B cell (primary cell): Measurements from ENCODE around the gene USP50. TPM values are rescaled to one million over a fixed set of nuclear protein-coding genes. Genes with fewer than 3 reads are reported as not detected.

ENCODE experiments used
- ATAC-seq: fragments of 200-7000 bp; cut with Tn5 transposase; one replicate; pipeline ENCODE4 v1.10.0; 2021; ENCODE audit warnings: low read depth, mild to moderate bottlenecking, moderate number of reproducible peaks, moderate library complexity
- CTCF ChIA-PET: fragments of 350-600 bp; sonication (Branson Sonifier 250); formaldehyde crosslinking; loops from one replicate; lab custom pipeline; 2021; ENCODE audit warnings: antibody characterized with exemption, inconsistent platforms; lab: Charles Lee
- POLR2A ChIA-PET: fragments of 350-600 bp; sonication (Branson Sonifier 250); formaldehyde crosslinking; loops from one replicate; lab custom pipeline; 2021; ENCODE audit warnings: antibody characterized with exemption; lab: Charles Lee
- DNase-seq: peaks from one replicate; pipeline ENCODE4 v3.0.0; 2013
- H2AFZ ChIP-seq: 2 replicates; pipeline ENCODE4 v1.6.1; 2012; ENCODE audit warnings: mild to moderate bottlenecking, low read depth, low read length; ENCODE audit not compliant: insufficient read depth, poor library complexity, severe bottlenecking
- H3K27ac ChIP-seq, 2 donors: 1 replicate in 1 of 2; 2 replicates in 1 of 2; pipeline ENCODE4 v1.5.1; 2012 to 2013; ENCODE audit warnings: low read length in 2 of 2, mild to moderate bottlenecking in 2 of 2, moderate library complexity in 1 of 2
- H3K27me3 ChIP-seq, 4 experiments: fragments of 200-600 bp in 1 of 4; sonication (generic) in 1 of 4; replicated peaks in 1 of 4; 1 replicate in 2 of 4; 2 replicates in 2 of 4; pipeline versions ENCODE4 v1.6.1 to v1.7.0; 2013 to 2016; ENCODE audit warnings: low read length in 3 of 4, mild to moderate bottlenecking in 2 of 4, mixed read lengths in 1 of 4, moderate library complexity in 1 of 4; ENCODE audit not compliant: insufficient read depth in 4 of 4, control insufficient read depth in 3 of 4; ENCODE audit errors: control extremely low read depth in 1 of 4
- H3K36me3 ChIP-seq, 2 experiments: replicated peaks in 1 of 2; 1 replicate in 1 of 2; 2 replicates in 1 of 2; pipeline versions ENCODE4 v1.6.1 to v1.7.1; 2013; ENCODE audit warnings: low read length in 1 of 2; ENCODE audit not compliant: insufficient read depth in 2 of 2, control insufficient read depth in 1 of 2; ENCODE audit errors: control extremely low read depth in 1 of 2, extremely low read depth in 1 of 2
- H3K4me1 ChIP-seq, 2 donors: fragments of 200-600 bp in 1 of 2; sonication (generic) in 1 of 2; 1 replicate in 1 of 2; 2 replicates in 1 of 2; pipeline versions ENCODE4 v1.5.1 to v1.6.1; 2013 to 2017; ENCODE audit warnings: low read length in 2 of 2; ENCODE audit not compliant: control insufficient read depth in 2 of 2, insufficient read depth in 2 of 2
- H3K4me2 ChIP-seq: replicated peaks from 2 replicates; pipeline ENCODE3; 2012; ENCODE audit warnings: mild to moderate bottlenecking, low read depth, low read length; ENCODE audit not compliant: poor library complexity, severe bottlenecking
- H3K4me3 ChIP-seq, 5 experiments: fragments of 200-600 bp in 1 of 5; sonication (generic) in 1 of 5; 1 replicate in 3 of 5; 2 replicates in 2 of 5; pipeline versions ENCODE4 v1.5.1 to v1.7.0; 2011 to 2016; ENCODE audit warnings: low read length in 4 of 5, mild to moderate bottlenecking in 4 of 5, low read depth in 2 of 5, control low read depth in 1 of 5, moderate library complexity in 1 of 5; ENCODE audit not compliant: insufficient read depth in 1 of 5; ENCODE audit errors: control extremely low read depth in 1 of 5, extremely low read depth in 1 of 5
- H3K79me2 ChIP-seq: fragments of 200-600 bp; sonication (generic); one replicate; pipeline ENCODE4 v1.6.0; 2016; ENCODE audit warnings: low read length; ENCODE audit not compliant: control insufficient read depth, insufficient read depth
- H3K9ac ChIP-seq: fragments of 200-600 bp; sonication (generic); 2 replicates; pipeline ENCODE4 v1.6.1; 2017; ENCODE audit warnings: mild to moderate bottlenecking, low read length, moderate library complexity
- H3K9me3 ChIP-seq, 3 donors: one replicate each; pipeline versions ENCODE4 v1.6.1 to v1.7.1; 2013; ENCODE audit warnings: low read length in 2 of 3; ENCODE audit not compliant: control insufficient read depth in 2 of 3, insufficient read depth in 1 of 3; ENCODE audit errors: control extremely low read depth in 1 of 3
- H4K20me1 ChIP-seq: 2 replicates; pipeline ENCODE4 v1.6.0; 2012; ENCODE audit warnings: mild to moderate bottlenecking, low read length; ENCODE audit not compliant: insufficient read depth, control insufficient read depth, poor library complexity, severe bottlenecking
- H3K27ac Mint-ChIP-seq: one replicate; pipeline ENCODE4 v1.8.0; 2021; ENCODE audit warnings: mixed read lengths
- H3K27me3 Mint-ChIP-seq: one replicate; pipeline ENCODE4 v1.8.0; 2021; ENCODE audit warnings: mixed read lengths
- H3K4me1 Mint-ChIP-seq: one replicate; pipeline ENCODE4 v1.8.0; 2021; ENCODE audit warnings: mixed read lengths
- H3K4me3 Mint-ChIP-seq: one replicate; pipeline ENCODE4 v1.8.0; 2021; ENCODE audit warnings: mixed read lengths
- H3K9me3 Mint-ChIP-seq: one replicate; pipeline ENCODE4 v1.8.0; 2022; ENCODE audit warnings: mixed read lengths; ENCODE audit not compliant: insufficient read depth
- CTCF ChIP-seq: fragments of 200-600 bp; IDR thresholded peaks from one replicate; pipeline ENCODE4 v1.8.0; 2022; ENCODE audit warnings: antibody characterized with exemption, mild to moderate bottlenecking
- EZH2 ChIP-seq: IDR thresholded peaks from 2 replicates; pipeline ENCODE4 v1.6.1; 2012; ENCODE audit warnings: borderline replicate concordance, low read depth, mild to moderate bottlenecking, moderate library complexity, low read length; ENCODE audit not compliant: insufficient read depth, poor library complexity, severe bottlenecking
- WGBS: methylation state at CpG from one replicate; pipeline ENCODE4 v1.1.5; 2013; ENCODE audit warnings: missing lambda C conversion rate; ENCODE audit not compliant: insufficient coverage; 5-methylcytosine and 5-hydroxymethylcytosine counted together
- intact Hi-C: fragments of 100-400 bp; cut with micrococcal nuclease; formaldehyde crosslinking; loops from one replicate; pipeline ENCODE4 v1.10.0; 2022
- polyA plus RNA-seq: library from polyadenylated mRNA; depleted of rRNA; stranded (reverse); fragments of >200 nt; gene quantifications from 2 replicates; pipeline ENCODE4 v1.2.3, GENCODE V29; 2012
- total RNA-seq, 2 donors: library from RNA; stranded (reverse); fragments of 120-200 nt in 1 of 2; gene quantifications; 1 replicate in 1 of 2; 2 replicates in 1 of 2; pipeline versions ENCODE4 v1.2.3 to v1.2.4, GENCODE V29; 2013 to 2022

The USP50 gene
- total and polyA plus RNA-seq, 2 donors (not counting 1 experiment from before 2014, with no cell fraction given): 0.34 TPM; not detected in 1

- no peak overlapping the region for H3K27ac Mint-ChIP-seq
- POLR2A ChIA-PET: no interaction called here
- WGBS: 100% methylated on average over 1 of the region's 3 CpGs
Measured at GRCh38 chr15:50593761-50594160, 47.3 kb upstream of the USP50 start.

GRCh38 chr15:50590288-50590687 is 43.8 kb upstream of the USP50 start:
- no peaks in the 10 kb centered on the region for H4K20me1 ChIP-seq
- H3K4me2 ChIP-seq: no peak overlapping the region
- POLR2A ChIA-PET: no interaction called here
- TF ChIP-seq CTCF (no peak), EZH2 (no peak)
- Mint-ChIP-seq H3K9me3 (no peaks in the 10 kb centered on the region), H3K27ac (no peak overlapping the region), H3K4me1 (no peaks in the 10 kb centered on the region), H3K4me3 (no peak overlapping the region), H3K27me3 (no peaks in the 10 kb centered on the region)
- H3K27me3 ChIP-seq: no peaks in the 10 kb centered on the region
- no peaks in the 10 kb centered on the region for H3K9me3 ChIP-seq
- no peak overlapping the region for H3K27ac ChIP-seq
- intact Hi-C loops: loop anchor here (10.0 kb wide), 1 partner anchor 95 kb away; no protein-coding TSS in a partner anchor
- CTCF ChIA-PET: no interaction called here
- H3K4me3 ChIP-seq: no peak overlapping the region
- no peak overlapping the region for H3K9ac ChIP-seq
- no CpG with 5 or more reads among the region's 1 CpG for WGBS
- no peaks in the 10 kb centered on the region for H3K4me1 ChIP-seq
- DNase-seq (no peak), ATAC-seq (no peak)
- H2AFZ ChIP-seq: no peak overlapping the region
- H3K79me2 ChIP-seq: no peaks in the 10 kb centered on the region
- peaks cover 2 to 77% of the 10 kb centered on the region in 2 experiments for H3K36me3 ChIP-seq

More at GRCh38 chr15:50593761-50594160, 47.3 kb upstream of the USP50 start:
- H3K79me2 ChIP-seq: no peaks in the 10 kb centered on the region
- no peak for ATAC-seq
- no peak overlapping the region for H3K9ac ChIP-seq
- no peak overlapping the region for H3K4me2 ChIP-seq
- no peaks in the 10 kb centered on the region for H3K9me3 ChIP-seq
- no peak overlapping the region for H3K27ac ChIP-seq
- peaks cover 12 to 67% of the 10 kb centered on the region in 2 experiments for H3K36me3 ChIP-seq
- Mint-ChIP-seq H3K4me3 (no peak overlapping the region), H3K4me1 (no peaks in the 10 kb centered on the region), H3K9me3 (no peaks in the 10 kb centered on the region), H3K27me3 (no peaks in the 10 kb centered on the region)
- H2AFZ ChIP-seq: no peak overlapping the region
- no peaks in the 10 kb centered on the region for H3K4me1 ChIP-seq
- H3K4me3 ChIP-seq: no peak overlapping the region
- DNase-seq: no peak
- TF ChIP-seq CTCF (no peak), EZH2 (no peak)
- H3K27me3 ChIP-seq: no peaks in the 10 kb centered on the region
- intact Hi-C loops: loop anchor here (10.0 kb wide), 1 partner anchor 99 kb away; no protein-coding TSS in a partner anchor
- H4K20me1 ChIP-seq: no peaks in the 10 kb centered on the region
- CTCF ChIA-PET: no interaction called here
